GM12878 (cell line): ENCODE results near the gene CABLES1. TPM values are rescaled to one million over a fixed set of nuclear protein-coding genes. Genes with fewer than 3 reads are reported as not detected.

Experiments
- ATAC-seq: fragments of 200-7000 bp; cut with Tn5 transposase; 3 replicates; pipeline ENCODE4 v1.9.1; 2020; ENCODE audit warnings: mild to moderate bottlenecking, moderate library complexity
- BruUV-seq: library from RNA; stranded (reverse); fragments of 400-500 nt; replicated peaks from 2 replicates; lab custom pipeline; 2021; lab: Mats Ljungman, UMichigan
- CTCF ChIA-PET: fragments of 300-600 bp; sonication (Branson Sonifier 250); formaldehyde crosslinking; extraction: SDS; loops from one replicate; lab custom pipeline; 2021; ENCODE audit warnings: inconsistent platforms; lab: Yijun Ruan, JAX
- POLR2A ChIA-PET: fragments of 350-600 bp; formaldehyde crosslinking; extraction: SDS; loops from one replicate; lab custom pipeline; 2021; ENCODE audit warnings: inconsistent platforms; lab: Charles Lee
- RAD21 ChIA-PET: fragments of 300-600 bp; sonication (Branson Sonifier 250); formaldehyde crosslinking; loops from one replicate; lab custom pipeline; 2023; ENCODE audit warnings: antibody characterized with exemption; ENCODE audit not compliant: unreplicated experiment; lab: Charles Lee
- SMC1A ChIA-PET: fragments of 300-600 bp; sonication (Branson Sonifier 250); formaldehyde crosslinking; loops from one replicate; lab custom pipeline; 2023; ENCODE audit not compliant: unreplicated experiment, uncharacterized antibody; lab: Charles Lee
- DNase-seq: peaks from one replicate; pipeline ENCODE4 v3.0.0-alpha.2; 2011; ENCODE audit warnings: low read depth, low spot score
- FAIRE-seq: peaks from 3 replicates; lab custom pipeline; 2011; peaks lifted over from hg19 to GRCh38; lab: Jason Lieb, UNC
- H2AFZ ChIP-seq: 2 replicates; pipeline ENCODE4 v1.6.0; 2011; ENCODE audit warnings: low read depth, low read length, control low read depth; ENCODE audit not compliant: control insufficient read depth
- H3K27ac ChIP-seq: 2 replicates; pipeline ENCODE4 v1.5.1; 2011; ENCODE audit warnings: control low read depth; ENCODE audit not compliant: control insufficient read depth, insufficient read depth
- H3K27me3 ChIP-seq, 2 experiments: replicated peaks in 1 of 2; 2 replicates each; pipeline versions ENCODE4 v1.6.0 to v1.6.1; 2011; ENCODE audit warnings: low read length in 1 of 2; ENCODE audit not compliant: control insufficient read depth in 2 of 2, insufficient read depth in 2 of 2
- H3K36me3 ChIP-seq, 2 experiments: 2 replicates each; pipeline ENCODE4 v1.5.1; 2011; ENCODE audit warnings: low read length in 1 of 2; ENCODE audit not compliant: control insufficient read depth in 2 of 2, insufficient read depth in 2 of 2
- H3K4me1 ChIP-seq: 2 replicates; pipeline ENCODE4 v1.6.1; 2011; ENCODE audit warnings: mild to moderate bottlenecking, low read length, moderate library complexity, mixed read lengths; ENCODE audit not compliant: control insufficient read depth, insufficient read depth
- H3K4me2 ChIP-seq: 2 replicates; pipeline ENCODE4 v1.6.0; 2011; ENCODE audit warnings: control low read depth; ENCODE audit not compliant: control insufficient read depth, insufficient read depth
- H3K4me3 ChIP-seq: fragments of 200-600 bp; sonication (generic); 2 replicates; pipeline ENCODE4 v1.5.1; 2016
- H3K79me2 ChIP-seq: 2 replicates; pipeline ENCODE4 v1.6.0; 2011; ENCODE audit warnings: low read length; ENCODE audit not compliant: control insufficient read depth, insufficient read depth
- H3K9ac ChIP-seq: 2 replicates; pipeline ENCODE4 v1.8.0; 2011; ENCODE audit warnings: low read length, control low read depth, mixed read lengths; ENCODE audit not compliant: control insufficient read depth, insufficient read depth
- H3K9me3 ChIP-seq: replicated peaks from 3 replicates; pipeline ENCODE4 v1.5.1; 2011; ENCODE audit warnings: mild to moderate bottlenecking, low read length; ENCODE audit not compliant: control insufficient read depth, insufficient read depth
- H4K20me1 ChIP-seq: 2 replicates; pipeline ENCODE4 v1.6.0; 2011; ENCODE audit not compliant: control insufficient read depth, insufficient read depth
- ATF7 ChIP-seq: fragments of 450-650 bp; IDR thresholded peaks from 2 replicates; pipeline ENCODE4 v1.6.1; 2016; ENCODE audit warnings: low read depth, mild to moderate bottlenecking
- CBX5 ChIP-seq: sonication (generic); IDR thresholded peaks from 2 replicates; pipeline ENCODE4 v1.6.1; 2016; ENCODE audit warnings: low read depth, moderate library complexity, mild to moderate bottlenecking, inconsistent platforms
- CHD1 ChIP-seq: IDR thresholded peaks from 2 replicates; pipeline ENCODE4 v1.6.1; 2012; ENCODE audit warnings: low read depth, low read length, improper control_type of control experiment
- CREB1 ChIP-seq: IDR thresholded peaks from 2 replicates; pipeline ENCODE4 v1.6.1; 2012; ENCODE audit warnings: low read depth, mild to moderate bottlenecking, inconsistent platforms
- DPF2 ChIP-seq: fragments of 450-650 bp; IDR thresholded peaks from 2 replicates; pipeline ENCODE4 v1.6.1; 2017; ENCODE audit warnings: mild to moderate bottlenecking
- ESRRA ChIP-seq: IDR thresholded peaks from 2 replicates; pipeline ENCODE4 v1.6.1; 2012; ENCODE audit warnings: mild to moderate bottlenecking, low read length, improper control_type of control experiment
- GABPA ChIP-seq: IDR thresholded peaks from 2 replicates; pipeline ENCODE4 v1.6.1; 2014; ENCODE audit warnings: antibody characterized with exemption, low read depth, mild to moderate bottlenecking, inconsistent platforms
- IKZF2 ChIP-seq, 2 experiments: fragments of 450-650 bp; IDR thresholded peaks; 2 replicates each; pipeline ENCODE4 v1.6.1; 2017; ENCODE audit warnings: mild to moderate bottlenecking in 2 of 2, moderate library complexity in 2 of 2
- NFYA ChIP-seq: IDR thresholded peaks from 2 replicates; pipeline ENCODE4 v1.6.1; 2011; ENCODE audit warnings: low read depth, mild to moderate bottlenecking, low read length, improper control_type of control experiment, borderline replicate concordance
- NFYB ChIP-seq: IDR thresholded peaks from 2 replicates; pipeline ENCODE4 v1.6.1; 2011; ENCODE audit warnings: low read depth, mild to moderate bottlenecking, low read length, improper control_type of control experiment, moderate library complexity; ENCODE audit not compliant: insufficient read depth
- RAD51 ChIP-seq: fragments of 450-650 bp; IDR thresholded peaks from 2 replicates; pipeline ENCODE4 v1.6.1; 2016; ENCODE audit warnings: moderate library complexity, mild to moderate bottlenecking, inconsistent platforms
- RCOR1 ChIP-seq: conservative IDR thresholded peaks from 2 replicates; pipeline ENCODE4 v1.6.1; 2012; ENCODE audit warnings: low read depth, low read length, improper control_type of control experiment
- RUNX3 ChIP-seq: IDR thresholded peaks from 2 replicates; pipeline ENCODE4 v1.6.1; 2012; ENCODE audit warnings: low read length, inconsistent platforms
- SIN3A ChIP-seq: IDR thresholded peaks from 2 replicates; pipeline ENCODE4 v1.6.1; 2012; ENCODE audit warnings: low read depth, low read length, improper control_type of control experiment
- SMAD5 ChIP-seq: IDR thresholded peaks from 2 replicates; pipeline ENCODE4 v1.6.1; 2016; ENCODE audit warnings: antibody characterized with exemption, low read depth
- STAT3 ChIP-seq: IDR thresholded peaks from 2 replicates; pipeline ENCODE4 v1.6.1; 2011; ENCODE audit warnings: low read depth, low read length, improper control_type of control experiment
- WRNIP1 ChIP-seq: IDR thresholded peaks from 2 replicates; pipeline ENCODE4 v1.6.1; 2011; ENCODE audit warnings: low read depth, low read length, improper control_type of control experiment, borderline replicate concordance
- ZNF274 ChIP-seq: IDR thresholded peaks from one replicate; pipeline ENCODE4 v1.8.0; 2011; ENCODE audit not compliant: insufficient read length, insufficient read depth
- ZZZ3 ChIP-seq: IDR thresholded peaks from 2 replicates; pipeline ENCODE4 v1.6.1; 2011; ENCODE audit warnings: low read depth; ENCODE audit not compliant: control insufficient read depth, insufficient read length
- WGBS: methylation state at CpG from one replicate; pipeline ENCODE4 v1.1.6; 2016; ENCODE audit warnings: low lambda C conversion rate; ENCODE audit not compliant: insufficient replicate concordance, insufficient coverage; ENCODE audit errors: missing lambda C conversion rate; 5-methylcytosine and 5-hydroxymethylcytosine counted together
- in situ Hi-C: fragments of 300-500 bp; cut with MboI; formaldehyde crosslinking; loops from 9 replicates; pipeline ENCODE4 v1.14.3; 2018; ENCODE audit warnings: mixed read lengths
- intact Hi-C: fragments of 100-400 bp; cut with micrococcal nuclease; formaldehyde crosslinking; loops from one replicate; pipeline ENCODE4 v1.14.2; 2022; ENCODE audit not compliant: unreplicated experiment
- polyA plus RNA-seq, 11 experiments: library from polyadenylated mRNA; depleted of rRNA in 4 of 11; unstranded in 6 of 11; stranded (reverse) in 5 of 11; fragments of >200 nt; fragmentation: Nextera tagmentation in 4 of 11; fragmentation: Illumina TruSeq in 1 of 11; extraction: Ambion mirVana in 4 of 11; extraction: Trizol in 1 of 11; gene quantifications; 1 replicate in 1 of 11; 2 replicates in 10 of 11; pipeline versions ENCODE4 v1.2.1 to v1.2.3, GENCODE V29; 2011 to 2016; ENCODE audit warnings: inconsistent platforms in 2 of 11, missing spikeins in 2 of 11, low read depth in 1 of 11
- total RNA-seq, 4 experiments: library from RNA; depleted of rRNA in 3 of 4; stranded (reverse); fragments of >200 nt in 3 of 4; fragmentation: Illumina TruSeq in 1 of 4; extraction: Trizol in 1 of 4; gene quantifications; 2 replicates each; pipeline versions ENCODE4 v1.2.1 to v1.2.3, GENCODE V29; 2013 to 2021

CABLES1 gene
- total and polyA plus RNA-seq, 10 of the 15 experiments (the other 5 are each of a cell fraction or from before 2014, with no cell fraction given), result 2.9 to 27.2 (median 8.2) TPM

DNA sequence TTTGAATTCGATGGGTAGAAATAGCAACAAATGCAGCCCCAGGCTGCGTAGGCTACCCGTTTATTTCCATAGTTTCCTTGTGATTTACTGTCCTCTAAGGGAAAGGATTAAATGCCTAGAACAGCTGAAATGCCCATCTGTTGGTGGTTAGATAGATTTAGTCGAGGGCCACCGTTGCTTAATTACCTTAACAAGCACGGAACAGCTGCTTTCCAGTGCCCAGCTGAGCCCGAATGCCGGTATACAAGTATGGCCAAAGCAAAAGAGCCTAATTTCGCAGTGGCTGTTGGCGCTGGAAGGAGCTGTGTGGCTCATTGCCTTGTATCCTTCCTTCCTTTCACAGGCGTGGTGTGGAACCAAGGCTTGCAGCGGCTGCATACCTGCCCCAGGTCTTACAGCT lies 109.1 kb downstream of the CABLES1 start:
- SMC1A ChIA-PET, result interaction anchor here (0.6 to 1.3 kb wide), 6 partner anchors 12 to 385 kb away, joined by 3 to 5 read pairs (median 4); no protein-coding TSS in a partner anchor
- Histone ChIP-seq H3K79me2 (no peaks in the 10 kb centered on the region), H3K27ac (no peak overlapping the region), H3K9me3 (no peaks in the 10 kb centered on the region), H3K36me3 (peaks cover 0 to 12% of the 10 kb centered on the region in 2 experiments; a peak in 2 of 4 replicates), H3K4me1 (peaks cover 26% of the 10 kb centered on the region), H3K4me3 (no peak overlapping the region), H3K9ac (no peak overlapping the region)
- FAIRE-seq, result no peak
- 94% methylated on average over 12 of the region's 12 CpGs for WGBS
- POLR2A ChIA-PET, result interaction anchor here (1.2 to 4.8 kb wide), 3 partner anchors 16 to 110 kb away, joined by 3 to 58 read pairs (median 14); no protein-coding TSS in a partner anchor
- in situ Hi-C loops, result no loop called here
- TF ChIP-seq CBX5, result no peak
- no peak for TF ChIP-seq WRNIP1
- no peak for TF ChIP-seq CHD1
- TF ChIP-seq ATF7, result no peak
- TF ChIP-seq IKZF2 (IDR thresholded peaks at IDR 0.05), result no peak
- TF ChIP-seq RUNX3, result no peak
- TF ChIP-seq NFYA, result no peak
- TF ChIP-seq SIN3A, result no peak
- TF ChIP-seq RAD51, result no peak
- TF ChIP-seq STAT3, result no peak
- TF ChIP-seq NFYB, result no peak
- no peak for TF ChIP-seq ZNF274
- no peak for TF ChIP-seq DPF2
- no peak for TF ChIP-seq ZZZ3
- TF ChIP-seq SMAD5, result no peak
- no peak for TF ChIP-seq GABPA
- no peak for TF ChIP-seq ESRRA
- no peak for TF ChIP-seq RCOR1
- no peak for TF ChIP-seq CREB1
- TF ChIP-seq, all 136 proteins: peak for 0
- RAD21 ChIA-PET, result interaction anchor here (4.5 kb wide), 1 partner anchor 20 kb away, joined by 42 read pairs; no protein-coding TSS in a partner anchor
- no peaks in the 10 kb centered on the region for H4K20me1 ChIP-seq
- intact Hi-C loops, result no loop called here
- ATAC-seq (no peak), DNase-seq (no peak)
- H2AFZ ChIP-seq, result no peak overlapping the region
- BruUV-seq, result no TSS peak
- no peaks in the 10 kb centered on the region for H3K27me3 ChIP-seq
- CTCF ChIA-PET, result interaction anchor here (0.6 to 0.8 kb wide), 2 partner anchors 14 to 186 kb away, joined by 3 read pairs; no protein-coding TSS in a partner anchor
- H3K4me2 ChIP-seq, result no peak overlapping the region
